ENCODE measurements around the gene TPPP. TPM values are rescaled to one million over a fixed set of nuclear protein-coding genes. Genes with fewer than 3 reads are reported as not detected.

Gene TPPP
- total RNA-seq, 8 experiments from 2014 or later = 0.31 to 23.5 (median 7.3) TPM

- Histone ChIP-seq H3K4me1 (replicated peaks in 1 of 2) (no peaks in the 10 kb centered on the region), H3K27ac (no peak overlapping the region), H3K4me3 (no peak overlapping the region)
- ATAC-seq (replicated peaks in 6 of 8) = no peak
- 67 to 100% (median 100%) methylated on average over 1 to 5 of the region's 13 CpGs; no CpG with 5 or more reads in 3 of the 10 experiments for WGBS, 10 experiments
- in situ Hi-C loops (cut with MboI; ENCODE audit: low pct_unique_long_range_greater_than_20kb in 2 of 9, low sequenced_read_pairs in 9 of 9, unreplicated experiment in 9 of 9) = loop anchor here in 2 of 9 experiments (25.0 kb wide), 1 partner anchor 232 kb away; the partner anchor contains the start of genes BRD9 (in 2 of the 2) and TRIP13 (in 2 of the 2)
Measured at GRCh38 chr5:655406-655805, 37.7 kb downstream of the TPPP start.

- 67 to 100% (median 96%) methylated on average over 1 to 8 of the region's 17 CpGs; no CpG with 5 or more reads in 1 of the 10 experiments for WGBS, 10 experiments
- in situ Hi-C loops (cut with MboI; ENCODE audit: low pct_unique_long_range_greater_than_20kb in 2 of 9, low sequenced_read_pairs in 9 of 9, unreplicated experiment in 9 of 9) = loop anchor here in 2 of 9 experiments (25.0 kb wide), 1 partner anchor 233 kb away; the partner anchor contains the start of genes BRD9 (in 2 of the 2) and TRIP13 (in 2 of the 2)
- no peak overlapping the region for H3K4me3 ChIP-seq
- ATAC-seq (replicated peaks in 6 of 8) = peak in 2 of 8 experiments; percentile 16 to 19
- H3K27ac ChIP-seq = no peak overlapping the region
- no peaks in the 10 kb centered on the region for H3K4me1 ChIP-seq (replicated peaks in 1 of 2)
Measured at GRCh38 chr5:654071-654778, 38.9 kb downstream of the TPPP start.

- Histone ChIP-seq H3K4me3 (no peak overlapping the region), H3K27ac (no peak overlapping the region), H3K4me1 (replicated peaks in 1 of 2) (no peaks in the 10 kb centered on the region)
- 33 to 100% (median 96%) methylated on average over 1 to 6 of the region's 11 CpGs; no CpG with 5 or more reads in 2 of the 10 experiments for WGBS, 10 experiments
- in situ Hi-C loops (cut with MboI; ENCODE audit: low pct_unique_long_range_greater_than_20kb in 2 of 9, low sequenced_read_pairs in 9 of 9, unreplicated experiment in 9 of 9) = loop anchor here in 2 of 9 experiments (25.0 kb wide), 1 partner anchor 234 kb away; the partner anchor contains the start of genes BRD9 (in 2 of the 2) and TRIP13 (in 2 of the 2)
- peak in 1 of 8 experiments; percentile 16 for ATAC-seq (replicated peaks in 6 of 8)
Measured at GRCh38 chr5:652773-653350, 40.3 kb downstream of the TPPP start.

- in situ Hi-C loops (cut with MboI; ENCODE audit: low pct_unique_long_range_greater_than_20kb in 2 of 9, low sequenced_read_pairs in 9 of 9, unreplicated experiment in 9 of 9) = loop anchor here in 2 of 9 experiments (25.0 kb wide), 1 partner anchor 235 kb away; the partner anchor contains the start of genes BRD9 (in 2 of the 2) and TRIP13 (in 2 of the 2)
- 83 to 100% (median 94%) methylated on average over 1 to 7 of the region's 8 CpGs; no CpG with 5 or more reads in 5 of the 10 experiments for WGBS, 10 experiments
- Histone ChIP-seq H3K27ac (no peak overlapping the region), H3K4me1 (replicated peaks in 1 of 2) (no peaks in the 10 kb centered on the region), H3K4me3 (no peak overlapping the region)
- ATAC-seq (replicated peaks in 6 of 8) = peak in 2 of 8 experiments; percentile 10 to 33
Measured at GRCh38 chr5:652023-652515, 41.1 kb downstream of the TPPP start.

GRCh38 chr5:651296-652022, 41.7 kb downstream of the TPPP start:
- in situ Hi-C loops (cut with MboI; ENCODE audit: low pct_unique_long_range_greater_than_20kb in 2 of 9, low sequenced_read_pairs in 9 of 9, unreplicated experiment in 9 of 9) = loop anchor here in 2 of 9 experiments (25.0 kb wide), 1 partner anchor 236 kb away; the partner anchor contains the start of genes BRD9 (in 2 of the 2) and TRIP13 (in 2 of the 2)
- no peak overlapping the region for H3K4me3 ChIP-seq
- ATAC-seq (replicated peaks in 6 of 8) = peak in 2 of 8 experiments; percentile 6 to 37
- H3K27ac ChIP-seq = no peak overlapping the region
- H3K4me1 ChIP-seq (replicated peaks in 1 of 2) = no peaks in the 10 kb centered on the region
- WGBS, 10 experiments = 85 to 100% (median 91%) methylated on average over 2 to 6 of the region's 16 CpGs; no CpG with 5 or more reads in 7 of the 10 experiments

GRCh38 chr5:647727-648126, 45.4 kb downstream of the TPPP start:
- ATAC-seq (replicated peaks in 6 of 8) = no peak
- WGBS, 10 experiments = 92 to 100% (median 98%) methylated on average over 1 to 4 of the region's 9 CpGs; no CpG with 5 or more reads in 4 of the 10 experiments
- Histone ChIP-seq H3K4me1 (replicated peaks in 1 of 2) (no peaks in the 10 kb centered on the region), H3K4me3 (no peak overlapping the region), H3K27ac (no peak overlapping the region)
- in situ Hi-C loops (cut with MboI; ENCODE audit: low pct_unique_long_range_greater_than_20kb in 2 of 9, low sequenced_read_pairs in 9 of 9, unreplicated experiment in 9 of 9) = no loop called here

- ATAC-seq (replicated peaks in 6 of 8) = no peak
- in situ Hi-C loops (cut with MboI; ENCODE audit: low pct_unique_long_range_greater_than_20kb in 2 of 9, low sequenced_read_pairs in 9 of 9, unreplicated experiment in 9 of 9) = no loop called here
- H3K4me1 ChIP-seq (replicated peaks in 1 of 2) = no peaks in the 10 kb centered on the region
- no peak overlapping the region for H3K4me3 ChIP-seq
- WGBS, 10 experiments = 90 to 100% (median 100%) methylated on average over 1 to 2 of the region's 4 CpGs; no CpG with 5 or more reads in 4 of the 10 experiments
- no peak overlapping the region for H3K27ac ChIP-seq
Measured at GRCh38 chr5:647311-647710, 45.8 kb downstream of the TPPP start.

- no peaks in the 10 kb centered on the region for H3K4me1 ChIP-seq (replicated peaks in 1 of 2)
- no peak overlapping the region for H3K27ac ChIP-seq
- peak in 2 of 8 experiments; percentile 16 to 27 for ATAC-seq (replicated peaks in 6 of 8)
- in situ Hi-C loops (cut with MboI; ENCODE audit: low pct_unique_long_range_greater_than_20kb in 2 of 9, low sequenced_read_pairs in 9 of 9, unreplicated experiment in 9 of 9) = no loop called here
- H3K4me3 ChIP-seq = no peak overlapping the region
- whole genome bisulfite sequencing, 10 experiments = 86 to 100% (median 94%) methylated on average over 1 to 9 of the region's 18 CpGs; no CpG with 5 or more reads in 5 of the 10 experiments
Measured at GRCh38 chr5:646396-647201, 46.6 kb downstream of the TPPP start.

GRCh38 chr5:645421-645820, 47.7 kb downstream of the TPPP start:
- Histone ChIP-seq H3K4me1 (replicated peaks in 1 of 2) (no peaks in the 10 kb centered on the region), H3K27ac (no peak overlapping the region), H3K4me3 (no peak overlapping the region)
- in situ Hi-C loops (cut with MboI; ENCODE audit: low pct_unique_long_range_greater_than_20kb in 2 of 9, low sequenced_read_pairs in 9 of 9, unreplicated experiment in 9 of 9) = no loop called here
- 85 to 100% (median 100%) methylated on average over 1 to 13 of the region's 13 CpGs; no CpG with 5 or more reads in 1 of the 10 experiments for WGBS, 10 experiments
- no peak for ATAC-seq (replicated peaks in 6 of 8)

GRCh38 chr5:644971-645370, 48.2 kb downstream of the TPPP start:
- Histone ChIP-seq H3K4me1 (replicated peaks in 1 of 2) (no peaks in the 10 kb centered on the region), H3K4me3 (no peak overlapping the region), H3K27ac (no peak overlapping the region)
- in situ Hi-C loops (cut with MboI; ENCODE audit: low pct_unique_long_range_greater_than_20kb in 2 of 9, low sequenced_read_pairs in 9 of 9, unreplicated experiment in 9 of 9) = no loop called here
- no peak for ATAC-seq (replicated peaks in 6 of 8)
- 79 to 100% (median 96%) methylated on average over 1 to 12 of the region's 15 CpGs; no CpG with 5 or more reads in 2 of the 10 experiments for WGBS, 10 experiments

GRCh38 chr5:644509-644908, 48.6 kb downstream of the TPPP start:
- in situ Hi-C loops (cut with MboI; ENCODE audit: low pct_unique_long_range_greater_than_20kb in 2 of 9, low sequenced_read_pairs in 9 of 9, unreplicated experiment in 9 of 9) = no loop called here
- no peak for ATAC-seq (replicated peaks in 6 of 8)
- Histone ChIP-seq H3K4me3 (no peak overlapping the region), H3K27ac (no peak overlapping the region), H3K4me1 (replicated peaks in 1 of 2) (no peaks in the 10 kb centered on the region)
- WGBS, 10 experiments = 81 to 100% (median 91%) methylated on average over 1 to 11 of the region's 13 CpGs; no CpG with 5 or more reads in 4 of the 10 experiments

- ATAC-seq (replicated peaks in 6 of 8) = peak in 3 of 8 experiments; percentile 23 to 68 (median 38)
- 67 to 91% (median 81%) methylated on average over 1 to 6 of the region's 11 CpGs; no CpG with 5 or more reads in 5 of the 10 experiments for WGBS, 10 experiments
- in situ Hi-C loops (cut with MboI; ENCODE audit: low pct_unique_long_range_greater_than_20kb in 2 of 9, low sequenced_read_pairs in 9 of 9, unreplicated experiment in 9 of 9) = no loop called here
Measured at GRCh38 chr5:643811-644271, 49.3 kb downstream of the TPPP start.

More at GRCh38 chr5:643811-644271, 49.3 kb downstream of the TPPP start:
- H3K4me3 ChIP-seq = no peak overlapping the region
- no peaks in the 10 kb centered on the region for H3K4me1 ChIP-seq (replicated peaks in 1 of 2)
- no peak overlapping the region for H3K27ac ChIP-seq
